Stimulated activated CD4-positive, alpha-beta T cell treated with anti-CD3 and anti-CD28 coated beads, Interleukin-15, amount 100 ng/mL, for 24 hours (primary cell): Measurements from ENCODE around the gene TP53TG5.
"Not testable (repeated sequence)": the region's sequence is repeated elsewhere in the genome, so short reads cannot be mapped to it uniquely, and the experiment has no call there.

ENCODE experiments used
- DNase-seq: peaks from one replicate; pipeline ENCODE4 v3.0.0-alpha.2; 2020

TP53TG5 gene

DNA sequence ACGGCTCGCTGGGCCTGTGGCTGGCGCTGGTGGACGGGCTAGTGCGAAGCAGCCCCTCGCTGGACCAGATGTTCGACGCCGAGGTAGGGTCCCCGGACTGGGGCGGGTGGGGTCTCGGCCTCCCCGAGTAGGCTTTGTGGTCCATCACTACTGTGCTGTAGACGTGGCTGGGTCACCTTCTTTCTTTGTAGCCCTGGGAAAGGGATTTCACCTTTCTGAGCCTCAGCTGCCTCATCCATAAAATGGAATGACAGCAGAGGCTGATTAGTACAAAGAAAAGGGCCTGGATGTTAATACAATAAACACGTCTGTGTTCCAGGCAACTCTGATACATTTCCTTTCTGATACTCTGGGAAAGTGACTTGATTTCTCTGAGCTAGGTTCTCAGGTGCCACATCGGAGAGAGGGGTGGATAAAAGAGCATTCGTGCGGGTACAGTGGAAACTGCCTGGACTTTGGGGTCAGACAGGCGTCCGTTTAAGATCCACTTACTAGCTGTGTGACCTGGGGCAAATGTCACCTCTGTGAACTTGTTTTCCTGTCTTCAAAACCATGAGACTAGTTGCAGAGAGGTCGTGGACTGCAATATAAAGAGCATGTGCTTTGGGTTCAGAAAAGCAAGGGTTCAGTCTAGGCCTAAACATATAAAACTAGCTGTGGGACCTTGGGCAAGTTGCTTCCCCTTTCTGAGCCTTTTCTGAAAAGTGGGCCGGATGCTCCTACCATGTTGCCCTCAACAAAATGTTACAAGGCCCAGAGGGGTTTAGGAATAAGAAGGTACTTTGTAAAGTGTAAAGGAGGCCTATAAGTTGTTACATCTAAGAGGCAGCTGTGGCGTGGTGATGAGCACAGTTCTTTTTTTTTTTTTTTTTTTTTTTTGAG lies 14.3 kb downstream of the TP53TG5 start:
- no peak for DNase-seq

DNA sequence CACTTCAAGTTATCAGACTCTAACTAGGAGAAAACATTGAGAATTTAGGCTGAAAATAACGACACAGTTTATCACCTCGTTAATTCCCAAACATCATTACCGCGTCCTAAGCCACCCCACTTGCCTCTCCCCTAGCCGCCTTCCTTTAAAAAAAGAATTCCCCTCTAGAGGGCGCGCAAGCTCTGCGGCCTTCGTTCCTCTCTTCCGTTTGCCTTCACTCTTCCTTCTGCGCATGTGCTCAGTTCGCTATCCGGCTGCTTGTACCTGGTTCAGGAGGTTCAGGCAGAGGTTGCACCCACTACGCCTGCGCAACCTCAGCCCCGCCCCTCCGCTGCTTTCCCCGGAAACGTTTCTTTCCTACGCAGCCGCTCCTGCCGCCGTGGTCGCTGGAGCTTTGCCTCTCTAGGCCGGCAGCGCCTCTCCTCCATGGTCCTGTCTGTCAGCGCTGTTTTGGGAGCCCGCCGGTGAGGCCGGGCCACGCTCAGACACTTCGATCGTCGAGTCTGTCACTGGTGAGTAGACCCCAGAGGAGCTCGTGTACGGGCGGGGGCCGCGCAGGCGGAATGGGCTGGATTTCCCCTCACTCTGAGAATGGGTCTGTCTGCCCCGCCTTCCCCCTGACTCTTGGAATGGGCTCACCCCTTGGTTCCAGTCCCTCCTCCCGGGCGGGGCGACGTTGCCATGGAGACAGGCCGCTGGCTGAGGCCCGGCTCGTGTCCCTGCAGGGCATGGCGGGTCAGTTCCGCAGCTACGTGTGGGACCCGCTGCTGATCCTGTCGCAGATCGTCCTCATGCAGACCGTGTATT lies 15.1 kb downstream of the TP53TG5 start, which contains the start of gene SYS1:
SYS1 (plus strand) TSS at position 353 of the 807 bp plus-strand sequence; CDS start at position 729, 376 bp downstream.
- peak; percentile 99 for DNase-seq

DNA sequence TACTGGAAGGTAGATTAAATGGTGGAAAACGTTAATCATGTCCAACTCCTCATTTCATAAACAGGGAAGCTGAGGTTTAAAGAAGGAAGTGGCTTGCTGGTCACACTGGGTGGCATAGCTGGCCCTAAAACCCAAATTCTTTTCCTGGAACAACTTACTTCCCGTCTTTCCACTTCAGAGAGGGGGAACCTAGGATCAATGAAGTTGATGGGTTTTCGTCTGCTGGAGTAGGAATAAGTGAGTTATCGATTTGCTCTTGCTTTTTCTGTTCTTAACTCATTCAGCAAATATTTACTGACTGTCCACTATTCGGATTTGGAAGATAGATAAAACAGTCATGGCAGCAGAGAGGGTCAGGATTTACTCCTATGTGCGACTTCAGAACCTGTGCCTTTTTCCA lies 16.3 kb downstream of the TP53TG5 start:
- DNase-seq, result no peak

DNA sequence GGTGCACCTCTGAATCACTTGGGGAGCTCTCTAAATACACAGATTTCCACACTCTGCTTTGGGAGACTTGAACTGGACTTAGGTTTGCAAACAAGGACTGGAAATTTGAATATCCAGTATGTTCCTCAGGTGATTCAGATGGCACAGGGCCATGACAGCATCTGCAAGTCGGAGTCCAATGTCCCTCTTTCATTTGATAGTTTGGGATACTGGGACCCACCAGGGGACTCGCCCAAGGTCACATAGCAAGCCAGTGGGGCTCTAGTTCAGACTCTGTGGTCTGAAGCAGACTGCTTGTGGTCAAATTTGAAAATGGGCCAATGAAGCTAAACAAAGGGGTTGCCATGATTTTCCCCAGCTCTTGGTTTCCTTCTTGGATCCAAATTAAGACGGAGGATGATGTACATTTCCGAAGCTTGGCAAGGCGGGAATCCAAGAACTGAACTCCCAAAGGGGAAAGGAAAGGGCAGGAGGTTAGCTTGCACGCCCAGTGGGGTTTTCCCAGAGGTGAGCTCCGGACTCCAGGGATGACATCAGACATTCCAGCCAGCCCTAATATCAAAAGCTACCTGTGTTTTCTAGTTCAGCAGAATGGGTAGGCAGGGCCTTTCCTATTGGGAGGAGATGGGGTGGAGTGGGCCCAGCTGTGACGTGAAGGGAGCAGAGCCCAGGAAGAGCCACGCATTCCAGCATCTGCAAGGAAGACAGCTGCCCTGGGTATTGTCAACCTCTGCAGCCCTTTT lies 18.5 kb downstream of the TP53TG5 start:
- DNase-seq, result no peak

DNA sequence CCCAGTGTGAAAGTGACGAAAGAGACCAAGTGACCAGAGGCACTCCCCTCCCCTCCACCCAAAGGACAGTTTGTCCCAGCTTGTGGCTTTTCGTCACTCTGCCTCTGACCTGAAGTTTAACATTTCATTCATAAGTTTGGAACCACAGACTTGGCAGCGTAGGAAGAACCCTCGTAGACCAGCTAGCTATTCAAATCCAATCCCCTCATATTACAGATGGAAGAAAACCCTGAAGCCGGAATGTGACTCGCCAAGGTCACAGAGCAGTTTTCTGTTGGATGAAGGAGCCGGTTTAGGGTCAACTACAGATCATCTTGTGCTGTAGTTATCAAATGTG lies 19.1 kb downstream of the TP53TG5 start:
- DNase-seq, result no peak

DNA sequence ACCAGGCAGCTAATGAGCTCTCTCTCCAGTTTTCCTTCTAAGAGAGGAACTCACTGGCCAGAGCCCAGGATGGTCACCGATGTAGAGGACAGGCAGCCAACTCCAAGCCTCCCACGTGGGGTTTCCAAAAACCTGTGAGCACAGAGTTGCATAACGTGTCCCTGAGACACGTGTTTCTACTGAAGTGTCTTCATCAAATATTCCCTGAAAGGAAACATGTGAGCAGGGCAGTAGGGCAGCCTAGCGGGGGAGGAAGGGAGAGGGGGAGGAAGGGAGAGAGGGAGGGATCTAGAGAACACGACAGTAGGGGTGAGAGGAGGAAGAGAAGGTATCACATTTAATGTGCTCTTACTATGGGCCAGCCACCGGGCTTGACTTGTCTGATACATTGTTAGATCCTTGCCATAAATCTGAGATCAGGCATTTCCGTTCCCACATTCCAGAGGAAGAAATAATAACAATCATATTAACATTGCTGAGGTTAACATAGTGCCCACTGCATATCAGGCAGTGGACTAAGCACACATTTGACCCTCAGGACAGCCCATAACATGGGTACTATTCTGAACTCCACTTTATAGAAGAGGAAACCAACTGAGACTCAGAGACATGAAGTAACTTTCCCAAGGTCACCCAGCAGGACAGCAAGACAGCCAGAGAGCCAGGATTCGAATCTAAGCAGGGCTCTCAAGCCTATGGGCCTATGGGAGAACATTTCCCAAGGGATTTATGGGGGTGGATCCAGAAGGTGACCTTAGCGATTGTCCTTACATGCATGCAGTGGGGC lies 19.6 kb downstream of the TP53TG5 start:
- peak; percentile 16 for DNase-seq

DNA sequence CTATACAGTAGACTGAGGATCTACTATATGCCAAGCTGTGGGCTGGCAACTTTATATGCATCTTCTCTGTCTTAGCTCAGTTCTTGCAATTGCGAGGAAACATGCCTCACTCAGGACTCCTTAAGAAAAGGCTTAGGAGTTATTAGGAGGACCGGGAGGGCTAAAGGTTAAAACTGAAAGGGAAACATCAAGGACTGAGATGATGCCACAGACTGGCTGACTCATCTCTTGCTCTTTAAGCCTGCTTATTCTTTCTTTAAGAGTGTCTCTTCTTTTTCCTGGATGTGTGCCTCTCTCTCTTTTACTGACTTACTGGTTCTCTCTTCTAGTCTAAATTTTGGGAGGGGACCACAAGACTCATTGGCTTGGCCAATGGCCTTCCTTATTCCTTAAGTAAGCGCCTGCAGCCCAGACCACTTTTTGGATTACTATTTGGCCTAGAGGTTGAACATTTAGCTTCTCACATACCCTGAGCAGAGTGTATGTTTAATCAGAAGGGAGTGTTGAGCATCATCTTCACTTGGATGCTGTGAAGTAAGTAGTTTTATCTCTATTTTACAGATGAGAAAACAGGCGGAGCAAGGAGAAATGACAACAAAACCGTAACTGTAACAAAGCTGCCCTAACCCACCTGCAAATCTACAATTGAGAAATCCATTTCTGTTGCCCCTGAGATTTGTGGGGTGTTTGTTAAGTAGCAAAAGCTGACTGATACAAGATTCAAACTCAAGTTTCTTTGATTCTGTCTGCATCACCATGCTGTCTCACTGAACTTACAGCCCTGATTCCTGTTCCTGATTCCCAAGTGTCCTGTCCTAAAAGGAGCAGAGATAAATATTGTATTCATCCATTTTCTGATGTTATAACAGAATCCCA lies 22.7 kb downstream of the TP53TG5 start:
- DNase-seq, result peak; percentile 25

DNA sequence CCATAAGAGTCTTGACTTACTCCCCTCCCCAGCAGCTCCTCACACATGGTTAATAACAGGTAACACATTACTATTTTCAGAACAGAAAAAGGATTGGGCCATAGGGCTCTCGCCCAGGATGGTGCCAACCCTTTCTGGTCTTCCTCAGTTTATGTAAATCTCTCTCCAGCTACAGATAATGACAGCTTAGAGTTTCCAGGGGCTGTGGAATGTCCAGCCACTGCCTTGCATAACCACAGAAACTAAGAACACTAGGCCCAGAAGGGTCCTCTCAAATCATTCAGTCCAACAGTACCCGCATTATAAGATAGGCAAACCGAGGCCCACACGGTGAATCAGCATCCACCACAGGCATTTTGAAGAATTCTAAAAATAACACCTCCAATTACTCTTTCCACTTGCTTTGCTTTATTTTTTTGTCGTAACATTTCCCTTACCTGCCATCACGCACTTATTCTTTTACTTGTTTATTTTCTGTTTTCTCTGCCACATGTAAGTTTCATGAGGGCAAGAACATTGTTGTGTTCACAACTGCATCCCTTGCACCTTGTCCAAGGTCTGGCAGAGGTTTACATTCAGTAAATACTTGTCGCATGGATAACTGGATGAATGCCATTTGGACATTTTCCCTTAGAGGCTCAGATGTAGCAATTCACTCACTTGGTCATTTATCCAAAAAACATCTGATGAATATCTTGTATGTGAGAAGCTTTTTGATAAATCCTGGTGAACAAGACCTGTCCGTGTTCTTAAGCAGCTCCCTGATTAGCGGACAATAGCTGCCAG lies 23.5 kb downstream of the TP53TG5 start:
- peak; percentile 65 for DNase-seq

DNA sequence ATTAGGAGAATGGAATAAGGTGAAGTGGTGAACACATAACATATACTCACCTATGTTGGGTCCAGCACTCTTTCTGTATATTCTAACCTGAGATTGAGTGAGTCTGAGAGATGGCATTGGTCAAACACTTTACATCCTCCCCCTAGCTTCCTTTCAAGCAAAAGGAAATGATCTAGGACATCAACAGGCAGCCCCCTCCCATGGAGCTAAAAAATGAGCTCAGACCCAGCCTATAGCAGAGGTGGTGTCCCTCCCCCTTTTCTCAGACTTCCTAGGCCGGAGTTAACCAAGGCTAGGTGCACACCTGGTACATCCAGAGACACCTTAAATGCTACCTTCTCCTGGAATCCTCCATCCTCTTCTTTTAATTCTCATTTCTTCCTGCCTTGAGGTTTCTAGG lies 24.4 kb downstream of the TP53TG5 start:
- no peak for DNase-seq

DNA sequence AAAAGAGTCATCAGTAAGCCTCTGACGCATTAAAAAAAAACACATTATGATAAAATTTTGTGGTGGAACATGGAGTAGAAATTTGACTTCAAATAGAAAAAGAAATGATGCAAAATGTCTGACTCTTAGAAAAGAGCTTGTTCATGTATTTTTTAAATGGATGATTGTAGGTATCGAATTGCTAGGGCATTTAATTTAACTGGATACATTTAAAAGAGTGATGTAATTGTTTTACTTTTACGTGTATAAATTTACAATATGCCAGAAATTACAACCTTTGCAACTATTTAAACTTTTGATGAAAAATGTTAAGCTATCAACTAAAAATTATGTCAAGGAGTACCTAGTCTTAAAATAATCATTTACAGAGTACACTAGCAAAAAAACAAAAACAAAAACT lies 25.4 kb downstream of the TP53TG5 start:
- no peak for DNase-seq

DNA sequence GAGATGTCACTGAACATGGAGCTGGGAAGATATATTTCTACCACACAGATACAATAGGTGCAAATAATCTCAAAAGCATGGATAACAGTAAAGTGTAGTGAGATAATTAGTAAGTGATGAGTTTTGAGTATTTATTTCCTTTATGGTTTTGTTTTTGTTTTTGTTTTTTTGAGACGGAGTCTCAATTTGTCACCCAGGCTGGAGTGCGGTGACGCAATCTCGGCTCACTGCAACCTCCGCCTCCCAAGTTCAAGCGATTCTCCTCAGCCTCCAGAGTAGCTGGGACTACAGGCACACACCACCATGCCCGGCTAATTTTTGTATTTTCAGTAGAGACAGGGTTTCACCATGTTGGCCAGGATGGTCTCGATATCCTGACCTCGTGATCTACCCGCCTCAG lies 27.3 kb downstream of the TP53TG5 start:
- DNase-seq, result not testable (repeated sequence)

DNA sequence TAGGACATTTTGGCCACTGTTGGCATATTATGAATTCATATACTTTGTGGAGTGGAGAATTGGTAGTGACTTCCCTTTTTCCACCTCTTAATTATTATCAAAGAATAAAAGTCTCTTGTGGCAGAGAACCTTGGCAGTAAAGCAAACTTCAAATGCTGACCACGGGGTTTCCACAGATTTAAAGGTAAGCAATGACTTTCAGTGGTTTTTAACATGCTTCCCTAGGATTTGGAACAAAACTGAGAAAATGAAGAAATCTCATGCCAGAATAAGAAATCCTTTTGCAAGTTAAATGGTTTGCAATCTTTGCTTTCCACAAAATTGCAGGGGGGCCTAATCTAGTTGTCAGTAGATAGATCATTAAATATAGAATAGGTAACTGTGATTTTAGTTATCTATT lies 27.9 kb downstream of the TP53TG5 start:
- no peak for DNase-seq

DNA sequence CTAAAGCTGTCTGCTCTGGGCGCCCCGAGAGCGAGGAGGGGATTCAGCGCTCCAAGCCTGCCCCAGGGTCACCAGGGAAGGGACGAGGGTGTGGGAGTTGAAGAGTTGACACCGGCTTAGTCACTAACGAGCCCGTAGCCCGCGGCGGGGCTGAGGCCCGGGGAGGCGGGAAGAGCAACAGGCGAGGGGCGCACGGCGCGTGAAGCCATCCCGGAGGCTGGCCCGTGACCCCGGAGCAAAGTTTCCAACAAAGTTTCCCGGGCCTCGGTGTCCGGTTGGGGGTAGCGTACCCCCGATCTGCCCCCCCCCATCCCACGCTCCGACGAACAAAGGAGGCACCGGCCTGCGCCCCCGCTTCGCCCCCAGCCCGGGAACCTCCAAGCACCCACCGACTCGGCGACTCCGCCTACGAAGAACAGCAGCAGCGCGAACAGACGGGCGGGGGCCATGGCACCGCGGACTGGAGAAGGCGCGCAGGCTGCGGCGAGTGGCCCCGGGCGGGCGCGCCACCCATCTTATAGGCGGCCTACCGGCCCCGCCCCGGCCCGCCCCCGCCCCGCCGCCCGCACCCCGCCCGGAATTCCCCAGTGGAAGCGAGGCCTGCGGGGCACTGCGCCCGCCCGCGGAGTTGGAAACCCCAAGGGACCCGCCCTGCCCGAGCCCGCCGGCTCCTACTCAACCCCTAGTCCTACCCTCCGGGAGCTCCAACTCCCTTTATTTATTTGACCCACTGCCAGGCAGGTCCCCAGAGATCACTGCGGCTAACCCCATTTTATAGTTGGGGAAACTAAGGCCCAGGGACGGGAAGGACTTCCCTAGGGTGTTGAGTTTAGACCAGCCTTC lies 30.0 kb downstream of the TP53TG5 start, which contains the start of gene SDC4:
SDC4 (minus strand) TSS at position 489 of the 843 bp plus-strand sequence; CDS start at position 449, 40 bp downstream.
- peak; percentile 79 for DNase-seq

DNA sequence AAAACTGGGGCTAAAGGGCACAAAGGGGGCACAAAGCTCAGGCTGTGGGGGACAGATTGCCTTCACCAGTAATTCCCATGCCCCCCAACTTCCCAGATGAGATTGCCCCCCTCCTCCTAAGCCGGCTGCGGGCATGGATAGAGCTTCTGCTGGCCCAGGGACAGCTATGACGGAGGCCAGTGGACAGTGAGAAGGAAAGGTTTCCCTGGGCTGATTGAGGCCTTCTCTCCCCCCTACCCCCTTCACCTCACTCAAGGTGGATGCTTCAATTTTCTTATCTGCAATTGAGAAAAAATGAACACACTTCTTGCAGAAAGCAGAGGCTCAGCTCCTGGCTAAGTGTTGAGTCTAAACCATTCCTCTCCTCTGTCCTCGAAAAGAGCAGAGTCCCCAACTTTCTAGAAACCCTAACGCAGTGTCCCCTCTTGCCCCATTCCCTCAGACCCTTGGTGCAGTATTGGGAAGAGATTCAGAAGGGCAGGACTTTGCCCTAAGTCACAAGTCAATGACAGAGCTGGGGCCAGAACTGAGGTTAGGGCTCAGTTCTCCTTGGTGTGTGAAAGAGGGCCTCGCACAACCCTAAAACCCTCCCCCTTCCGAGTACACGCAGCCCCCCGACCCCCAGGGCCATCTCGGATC lies 30.7 kb downstream of the TP53TG5 start:
- DNase-seq, result no peak

DNA sequence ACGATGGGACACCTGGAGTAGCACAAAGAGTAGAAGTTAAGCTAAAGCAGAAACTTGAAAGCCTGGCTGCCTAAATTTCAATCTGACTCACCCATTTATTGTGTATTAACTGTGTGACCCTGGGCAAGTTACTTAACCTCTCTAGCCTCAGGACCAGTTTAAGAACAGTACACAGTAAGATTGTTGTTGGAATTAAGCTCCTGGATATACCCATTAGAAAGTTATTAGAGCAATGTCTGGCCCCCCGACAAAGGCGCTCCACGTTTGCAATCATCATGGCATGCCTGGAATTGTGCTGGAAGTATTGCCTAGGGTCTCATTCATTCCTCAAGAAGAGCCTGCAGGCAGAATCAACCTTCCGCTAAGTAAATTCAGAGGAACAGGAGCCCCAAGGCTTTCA lies 31.3 kb downstream of the TP53TG5 start:
- DNase-seq, result no peak

DNA sequence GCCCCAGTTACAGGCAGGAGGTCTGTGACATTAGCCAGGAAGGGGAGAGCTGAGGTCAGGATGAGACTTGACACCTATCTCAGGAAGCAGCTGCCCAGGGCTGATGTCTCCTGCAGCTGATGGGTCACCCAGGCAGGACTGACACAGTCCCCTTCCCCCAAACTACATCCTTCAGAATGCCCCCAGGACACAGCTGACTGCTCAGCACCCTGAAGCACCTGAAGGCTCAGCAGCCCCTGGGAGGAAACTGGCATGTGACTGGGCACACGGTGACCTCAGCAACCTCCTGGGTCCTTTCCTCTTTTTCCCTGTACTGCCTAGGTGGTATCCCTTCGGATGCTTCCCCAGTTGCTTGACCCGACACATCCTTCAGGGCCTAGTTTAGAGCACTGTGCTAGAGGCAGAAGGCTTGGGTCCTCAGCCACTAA lies 31.8 kb downstream of the TP53TG5 start:
- no peak for DNase-seq

DNA sequence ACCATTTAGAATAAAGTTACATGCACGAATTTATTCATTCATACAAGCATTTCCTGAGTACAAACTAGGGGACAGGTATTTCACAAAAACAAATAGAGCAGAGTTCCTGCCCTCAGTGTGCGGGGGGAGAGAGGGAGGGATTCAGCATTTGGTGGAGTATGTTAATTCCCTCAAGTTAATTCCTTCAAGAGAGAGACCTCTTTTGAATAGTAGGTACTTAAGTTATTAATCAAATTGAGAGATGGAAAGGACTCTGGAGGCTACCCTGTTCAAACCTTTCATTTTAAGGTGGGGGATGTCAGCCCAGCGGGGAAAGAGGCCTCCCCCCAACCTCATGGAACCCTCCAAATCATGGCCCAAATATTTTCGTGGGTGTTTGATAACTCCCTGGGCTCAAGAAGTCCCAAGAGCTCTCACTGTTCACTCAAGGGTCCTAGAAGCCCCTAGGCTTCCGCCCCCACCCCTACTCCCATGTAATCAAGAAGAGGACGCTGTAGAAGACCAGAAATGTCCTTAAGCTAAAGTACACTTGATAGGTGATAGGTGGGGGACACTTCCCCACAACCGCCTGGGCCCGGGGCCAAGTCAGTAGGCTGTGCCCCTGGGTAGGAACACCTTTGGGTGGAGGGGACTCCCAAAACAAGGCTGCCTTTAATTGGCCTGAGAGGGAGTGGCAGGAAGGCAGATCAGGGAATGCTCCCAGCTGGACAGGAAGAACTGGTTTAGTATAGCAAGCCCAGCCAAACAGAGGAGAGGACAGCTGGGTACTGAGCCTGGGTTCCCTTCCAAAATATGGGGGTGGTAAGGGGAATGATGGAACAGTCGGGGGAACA lies 32.8 kb downstream of the TP53TG5 start:
- no peak for DNase-seq
